Fibroblast of the aortic adventitia (primary cell): ENCODE measurements around the gene PSMB5. TPM values are rescaled to one million over a fixed set of nuclear protein-coding genes. Genes with fewer than 3 reads are reported as not detected.

ENCODE experiments used
- DNase-seq: peaks from one replicate; pipeline ENCODE4 v3.0.0-alpha.2; 2010; ENCODE audit warnings: low read depth
- H3K4me3 ChIP-seq: 2 replicates; pipeline ENCODE4 v1.5.1; 2011; ENCODE audit warnings: low read depth, mild to moderate bottlenecking, control low read depth, low read length, moderate library complexity
- total RNA-seq: library from RNA; depleted of rRNA; stranded (reverse); fragments of >200 nt; gene quantifications from 2 replicates; pipeline ENCODE4 v1.2.3, GENCODE V29; 2012; ENCODE audit warnings: low replicate concordance
- TF ChIP-seq, protein P1 (sequence below): IDR thresholded peaks from 2 replicates; pipeline ENCODE4 v1.5.1; 2011; ENCODE audit warnings: mild to moderate bottlenecking, low read length, control low read depth, inconsistent platforms; ENCODE audit not compliant: insufficient read depth

PSMB5 gene
- total RNA-seq, 1 donor = 164 TPM

DNA sequence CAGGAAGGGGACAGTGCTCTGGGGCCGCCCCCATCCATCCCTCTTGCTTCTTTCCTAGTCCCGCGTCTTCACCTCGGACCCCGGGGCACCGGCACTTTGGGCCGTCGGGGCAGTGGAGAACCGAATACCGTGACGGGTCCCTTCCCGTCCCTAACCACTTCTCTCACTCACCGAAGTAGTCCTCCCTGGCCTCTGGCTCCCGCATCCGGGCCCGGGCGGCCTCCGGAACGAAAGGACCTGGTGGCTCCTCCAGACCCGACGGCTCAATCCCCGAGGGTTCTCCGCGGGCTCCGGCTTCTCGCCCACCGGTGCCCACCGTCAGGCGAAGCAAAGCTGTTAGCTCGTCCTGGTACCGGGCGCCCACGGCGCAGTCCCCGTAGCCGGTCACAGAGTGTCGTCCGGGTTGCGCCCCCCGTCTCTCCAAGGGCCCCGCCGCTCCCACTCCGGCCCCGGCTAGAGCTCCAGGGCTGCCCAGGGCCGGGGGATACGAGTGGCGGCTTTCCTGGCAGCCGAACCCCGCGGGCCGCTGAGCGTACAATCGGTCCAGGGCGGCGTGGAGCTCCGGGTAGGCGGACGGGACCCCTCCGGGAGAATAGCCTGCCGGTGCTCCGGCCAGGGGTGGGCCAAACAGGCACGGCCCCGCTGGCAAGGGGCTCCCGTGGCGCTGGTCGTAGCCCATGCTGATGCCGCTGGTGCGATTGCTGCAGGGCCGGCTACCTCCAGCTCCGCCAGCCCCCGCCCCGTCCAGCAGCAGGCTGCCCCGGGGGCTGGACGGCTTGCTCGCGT, 53.4 kb downstream of the PSMB5 start:
- TF ChIP-seq, protein P1, sequence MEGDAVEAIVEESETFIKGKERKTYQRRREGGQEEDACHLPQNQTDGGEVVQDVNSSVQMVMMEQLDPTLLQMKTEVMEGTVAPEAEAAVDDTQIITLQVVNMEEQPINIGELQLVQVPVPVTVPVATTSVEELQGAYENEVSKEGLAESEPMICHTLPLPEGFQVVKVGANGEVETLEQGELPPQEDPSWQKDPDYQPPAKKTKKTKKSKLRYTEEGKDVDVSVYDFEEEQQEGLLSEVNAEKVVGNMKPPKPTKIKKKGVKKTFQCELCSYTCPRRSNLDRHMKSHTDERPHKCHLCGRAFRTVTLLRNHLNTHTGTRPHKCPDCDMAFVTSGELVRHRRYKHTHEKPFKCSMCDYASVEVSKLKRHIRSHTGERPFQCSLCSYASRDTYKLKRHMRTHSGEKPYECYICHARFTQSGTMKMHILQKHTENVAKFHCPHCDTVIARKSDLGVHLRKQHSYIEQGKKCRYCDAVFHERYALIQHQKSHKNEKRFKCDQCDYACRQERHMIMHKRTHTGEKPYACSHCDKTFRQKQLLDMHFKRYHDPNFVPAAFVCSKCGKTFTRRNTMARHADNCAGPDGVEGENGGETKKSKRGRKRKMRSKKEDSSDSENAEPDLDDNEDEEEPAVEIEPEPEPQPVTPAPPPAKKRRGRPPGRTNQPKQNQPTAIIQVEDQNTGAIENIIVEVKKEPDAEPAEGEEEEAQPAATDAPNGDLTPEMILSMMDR = no peak
- no peak for DNase-seq
- H3K4me3 ChIP-seq = peak overlapping the region; percentile 95

DNA sequence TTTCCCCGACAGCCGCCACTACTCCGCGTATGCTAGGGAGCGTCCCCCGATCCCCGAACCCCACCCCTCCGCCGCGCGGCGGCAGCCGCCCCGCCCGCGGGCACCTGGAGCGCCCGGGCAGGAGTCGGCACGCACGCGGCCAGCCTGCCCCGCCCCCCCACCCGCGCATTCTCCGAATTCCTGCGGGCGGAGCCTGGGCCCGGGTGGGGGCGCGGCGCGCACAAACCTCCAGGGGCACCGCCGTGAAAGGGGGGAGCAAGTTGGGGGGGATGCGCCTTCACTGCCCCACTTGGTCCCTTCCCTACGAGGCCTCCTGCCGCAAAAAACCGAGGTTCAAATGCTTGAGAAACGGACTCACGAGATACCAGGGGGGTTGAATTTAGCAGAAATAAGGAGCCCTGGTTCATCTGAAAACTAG, 54.0 kb downstream of the PSMB5 start:
- peak overlapping the region; percentile 95 for H3K4me3 ChIP-seq
- DNase-seq = peak; percentile 43
- TF ChIP-seq, protein P1 = no peak

DNA sequence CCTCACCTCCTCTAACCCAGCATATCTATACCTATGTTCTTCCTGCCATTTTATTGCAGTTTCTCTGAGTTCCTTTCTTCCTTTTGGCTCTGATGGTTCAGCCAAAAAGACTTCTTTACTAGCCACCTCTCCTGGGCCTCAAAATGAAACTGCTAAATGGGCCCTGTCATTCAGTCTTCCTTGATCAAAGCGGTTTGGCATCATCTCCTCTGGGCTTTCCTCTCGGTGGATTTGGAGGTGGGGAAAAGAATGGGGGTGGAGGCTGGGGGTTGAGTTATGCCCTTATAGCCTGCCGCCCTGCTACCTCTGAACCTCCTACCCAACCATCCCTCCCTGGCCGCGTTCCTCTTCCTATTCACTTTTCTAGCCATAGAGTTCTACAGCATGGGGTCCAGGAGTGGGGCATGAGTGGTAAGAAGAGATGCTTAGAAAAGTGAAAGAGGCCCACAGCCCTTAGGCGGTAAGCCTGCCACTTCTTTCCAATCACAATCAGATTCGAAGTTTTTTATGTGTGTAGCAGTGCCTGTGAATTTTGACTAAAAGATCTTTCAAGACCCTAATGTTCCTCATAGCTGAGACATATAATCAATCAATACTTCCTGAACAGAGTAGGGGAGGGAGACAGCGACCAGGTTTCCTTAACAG, 54.8 kb downstream of the PSMB5 start:
- TF ChIP-seq, protein P1 = no peak
- H3K4me3 ChIP-seq = peak overlapping the region; percentile 95
- DNase-seq = no peak

DNA sequence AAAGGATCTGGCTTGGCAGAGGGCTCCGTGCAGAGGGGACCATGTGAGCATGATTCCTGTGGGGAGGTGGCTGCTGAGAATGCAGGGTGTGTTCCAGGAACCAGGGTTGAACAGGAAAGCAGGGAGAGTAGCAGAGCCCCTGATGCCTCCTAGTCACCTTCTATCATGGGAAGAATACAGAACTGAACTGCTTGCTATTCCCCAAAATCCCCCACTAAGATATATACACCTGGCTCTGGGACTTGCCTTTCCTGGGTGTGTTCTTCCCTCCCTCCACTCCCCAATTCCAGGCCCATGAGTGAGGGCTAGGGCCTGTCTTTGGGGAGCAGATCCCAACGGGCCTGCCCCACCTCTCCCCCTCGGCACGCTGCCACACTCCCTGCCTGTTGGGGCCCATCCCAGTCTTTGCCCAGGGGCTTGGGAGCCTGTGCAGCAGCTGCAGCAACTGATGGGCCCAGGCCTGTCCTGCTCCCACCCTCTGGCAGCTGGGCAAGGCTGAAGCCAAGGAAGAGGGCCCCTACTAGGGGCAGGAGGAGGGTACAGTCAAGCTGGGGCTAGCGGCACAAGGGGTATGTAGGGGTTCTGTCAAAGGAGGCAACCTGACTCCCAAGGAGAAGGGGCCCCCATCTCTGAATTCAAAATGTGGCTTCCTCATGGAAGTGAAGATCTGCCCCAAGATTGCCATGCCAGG, 55.6 kb downstream of the PSMB5 start:
- TF ChIP-seq, protein P1 = no peak
- DNase-seq = no peak
- peak overlapping the region; percentile 95 for H3K4me3 ChIP-seq

DNA sequence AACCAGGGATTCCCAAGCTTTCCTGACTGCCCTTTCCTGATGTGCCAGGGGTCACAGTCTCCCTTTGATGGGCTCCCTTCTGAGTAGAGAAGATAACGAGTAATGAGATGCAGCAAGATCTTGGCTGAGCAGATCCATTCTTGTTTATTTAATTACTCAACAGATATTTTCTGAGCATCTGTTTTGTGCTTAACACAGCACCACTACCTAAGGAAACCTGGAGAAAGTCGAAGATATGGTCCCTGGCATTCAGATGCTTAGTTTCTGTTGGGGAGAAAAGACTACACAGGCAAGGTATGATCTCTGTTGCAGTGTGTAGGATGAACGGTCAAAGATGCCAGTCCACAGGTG, 56.2 kb downstream of the PSMB5 start:
- H3K4me3 ChIP-seq = peak overlapping the region; percentile 28

DNA sequence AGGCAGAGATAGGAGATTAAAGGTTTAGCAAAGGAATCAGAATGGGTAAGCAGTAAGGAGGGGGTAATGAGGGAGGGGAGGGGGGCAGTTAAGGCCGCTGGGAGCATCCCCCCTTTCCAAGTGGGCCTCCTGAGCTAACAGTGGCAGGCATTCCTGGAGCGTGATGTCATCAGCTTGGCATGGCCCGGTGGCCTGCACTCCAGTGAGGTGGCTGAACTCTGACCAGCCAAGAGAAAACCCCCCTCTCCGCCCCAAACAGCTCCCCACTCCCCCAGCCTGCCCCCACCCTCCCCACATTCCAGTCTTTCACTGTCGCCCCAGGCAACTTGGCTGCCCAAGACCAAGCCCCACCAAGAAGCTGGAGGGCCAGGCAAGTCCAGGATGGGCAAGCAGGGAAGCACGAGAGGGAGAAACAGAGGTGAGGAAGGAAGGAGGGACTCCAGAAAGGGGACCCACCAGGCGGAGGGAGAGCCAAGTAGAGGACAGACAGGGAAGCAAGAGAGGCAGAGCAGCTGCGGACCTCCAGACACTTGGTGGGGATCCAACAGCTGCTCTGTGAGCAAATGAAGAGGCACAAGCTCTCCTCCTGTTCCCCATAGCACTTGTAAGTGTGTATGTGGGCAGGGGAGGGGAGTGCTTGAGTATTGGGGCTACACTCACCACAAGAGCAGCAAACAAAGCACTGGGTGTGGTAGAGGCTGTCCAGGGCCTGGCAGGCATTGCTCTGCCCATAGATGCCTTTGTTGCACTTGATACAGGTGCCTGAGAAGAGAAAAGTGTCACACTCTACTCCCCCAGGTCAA, 56.8 kb downstream of the PSMB5 start:
- peak overlapping the region; percentile 28 for H3K4me3 ChIP-seq
- TF ChIP-seq, protein P1 = no peak
- peak; percentile 84 for DNase-seq

More for the DNA sequence above, 56.2 kb downstream of the PSMB5 start:
- DNase-seq = no peak
- TF ChIP-seq, protein P1 = no peak
